ENCODE results near the gene GPR176.

- TF ChIP-seq, protein P1, sequence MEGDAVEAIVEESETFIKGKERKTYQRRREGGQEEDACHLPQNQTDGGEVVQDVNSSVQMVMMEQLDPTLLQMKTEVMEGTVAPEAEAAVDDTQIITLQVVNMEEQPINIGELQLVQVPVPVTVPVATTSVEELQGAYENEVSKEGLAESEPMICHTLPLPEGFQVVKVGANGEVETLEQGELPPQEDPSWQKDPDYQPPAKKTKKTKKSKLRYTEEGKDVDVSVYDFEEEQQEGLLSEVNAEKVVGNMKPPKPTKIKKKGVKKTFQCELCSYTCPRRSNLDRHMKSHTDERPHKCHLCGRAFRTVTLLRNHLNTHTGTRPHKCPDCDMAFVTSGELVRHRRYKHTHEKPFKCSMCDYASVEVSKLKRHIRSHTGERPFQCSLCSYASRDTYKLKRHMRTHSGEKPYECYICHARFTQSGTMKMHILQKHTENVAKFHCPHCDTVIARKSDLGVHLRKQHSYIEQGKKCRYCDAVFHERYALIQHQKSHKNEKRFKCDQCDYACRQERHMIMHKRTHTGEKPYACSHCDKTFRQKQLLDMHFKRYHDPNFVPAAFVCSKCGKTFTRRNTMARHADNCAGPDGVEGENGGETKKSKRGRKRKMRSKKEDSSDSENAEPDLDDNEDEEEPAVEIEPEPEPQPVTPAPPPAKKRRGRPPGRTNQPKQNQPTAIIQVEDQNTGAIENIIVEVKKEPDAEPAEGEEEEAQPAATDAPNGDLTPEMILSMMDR (IDR thresholded peaks at IDR 0.05; ENCODE audit: insufficient read depth, low read length): no peak
- TF ChIP-seq POLR2AphosphoS5 (IDR thresholded peaks at IDR 0.05; ENCODE audit: low read depth): no peak
- TF ChIP-seq GABPA (IDR thresholded peaks at IDR 0.05; ENCODE audit: low read depth): no peak
- no peak for TF ChIP-seq REST (IDR thresholded peaks at IDR 0.05; ENCODE audit: insufficient replicate concordance, low read depth)
- TF ChIP-seq SPI1 (IDR thresholded peaks at IDR 0.05; ENCODE audit: borderline replicate concordance, low read depth): no peak
Observed at GRCh38 chr15:39888243-39888642, 31.8 kb downstream of the GPR176 start.
